HG03103 (cell line): Measurements from ENCODE around the gene TMEM141.
"Not testable (repeated sequence)": the region's sequence is repeated elsewhere in the genome, so short reads cannot be mapped to it uniquely, and the experiment has no call there.

Experiments
- ATAC-seq: cut with Tn5 transposase; IDR thresholded peaks from one replicate; pipeline ENCODE4 v1.9.1; 2021; ENCODE audit warnings: low read depth; ENCODE audit not compliant: unreplicated experiment

The TMEM141 gene

DNA sequence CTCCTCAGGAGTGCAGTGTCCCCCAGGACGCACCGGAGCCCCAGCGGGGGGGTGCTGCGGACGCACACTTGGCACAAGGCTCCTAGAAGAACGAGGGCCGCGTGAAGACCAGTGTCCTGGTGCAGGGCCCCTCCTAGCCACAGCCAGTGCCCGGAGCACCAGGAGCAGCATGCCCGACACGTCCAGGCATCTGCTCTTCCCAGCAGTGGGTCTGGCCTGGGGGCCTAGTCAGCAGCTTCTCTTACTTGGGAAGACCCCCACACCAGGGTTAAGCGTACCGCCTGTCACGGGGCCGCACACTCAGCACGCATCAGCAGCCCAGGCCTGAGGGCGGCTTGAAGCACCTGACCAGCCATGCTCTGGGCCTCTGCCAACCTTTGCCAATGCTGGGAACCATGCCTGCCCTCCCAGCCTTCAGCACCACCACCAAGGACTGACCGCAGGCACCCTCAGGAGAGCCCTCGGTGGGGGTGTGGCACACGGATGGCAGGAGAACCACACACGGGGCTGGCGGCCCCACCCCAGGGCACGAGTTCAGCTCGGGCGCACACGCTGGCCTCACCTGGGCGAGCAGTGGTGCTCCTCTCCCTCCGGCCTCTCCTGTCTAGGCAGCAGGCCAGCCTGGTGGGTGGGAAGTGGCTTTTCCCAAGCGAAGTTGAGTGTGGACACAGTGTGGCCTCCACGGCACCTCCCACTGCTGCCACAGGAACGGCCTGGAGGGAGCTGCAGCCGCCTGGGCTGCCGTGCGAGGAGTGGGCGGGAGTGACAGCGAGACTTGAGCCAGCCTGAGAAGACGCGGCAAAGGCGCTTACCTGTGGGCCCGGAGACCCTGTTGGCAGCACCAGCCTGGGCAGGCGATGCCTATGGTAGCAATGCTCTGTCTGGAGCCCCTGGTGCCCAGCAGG, 39.1 kb downstream of the TMEM141 start:
- no peak for ATAC-seq

DNA sequence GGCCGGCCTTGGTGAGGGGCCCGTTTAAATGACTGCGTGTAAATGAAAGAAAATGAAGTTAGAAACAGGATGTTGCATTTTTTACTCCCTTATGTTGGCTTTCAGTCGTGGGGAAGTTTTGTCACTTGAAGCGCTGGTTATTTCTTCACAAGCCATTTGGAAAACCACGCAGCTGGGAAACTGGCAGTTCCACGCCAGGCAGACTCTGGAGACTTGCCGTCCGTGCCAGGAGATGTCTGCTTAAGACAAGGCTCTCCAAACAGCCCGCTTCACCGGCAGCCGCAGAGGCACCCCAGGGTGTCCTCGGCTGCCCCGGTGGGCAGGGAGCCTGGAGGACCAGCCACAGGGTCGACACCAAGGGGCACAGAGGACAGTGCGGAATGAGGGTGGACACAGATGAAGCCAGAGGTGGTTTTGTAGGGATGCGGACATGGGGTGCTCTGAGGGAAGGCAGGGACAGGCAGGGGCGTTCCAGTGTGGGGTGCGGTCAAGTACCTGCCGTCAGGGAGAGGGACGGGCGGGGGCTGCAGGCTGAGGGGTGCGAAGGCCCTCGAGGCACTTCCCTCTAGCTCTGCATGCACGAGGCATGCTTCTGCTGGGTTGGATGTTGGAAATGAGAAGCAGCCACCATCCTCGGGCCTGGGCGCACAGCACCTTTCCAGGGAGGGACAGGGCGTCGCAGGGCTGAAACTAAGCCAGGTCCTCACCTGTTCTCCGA, 40.0 kb downstream of the TMEM141 start:
- no peak for ATAC-seq

- no peak for ATAC-seq
Observed at GRCh38 chr9:136831720-136832104, 40.6 kb downstream of the TMEM141 start.

DNA sequence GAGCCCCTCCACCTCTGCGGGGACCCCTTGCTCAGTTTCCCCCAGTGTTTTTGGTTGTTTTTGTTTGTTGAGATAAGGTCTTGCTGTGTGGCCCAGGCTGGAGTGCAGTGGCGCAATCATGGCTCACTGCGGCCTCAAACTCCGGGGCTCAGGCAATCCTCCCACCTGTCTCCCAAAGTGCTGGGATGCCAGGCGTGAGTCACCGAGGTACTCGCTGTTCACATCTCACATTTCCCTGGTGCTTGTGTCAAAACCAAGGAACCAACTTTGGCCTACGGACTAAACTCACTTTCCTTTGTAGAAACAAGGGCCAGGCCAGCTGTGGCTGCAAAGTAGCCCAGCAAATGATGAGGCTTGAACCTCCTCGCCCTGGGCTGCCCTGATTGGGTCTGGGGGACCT, 41.4 kb downstream of the TMEM141 start:
- ATAC-seq = no peak

- ATAC-seq = not testable (repeated sequence)
Observed at GRCh38 chr9:136833381-136834048, 42.4 kb downstream of the TMEM141 start.

- no peak for ATAC-seq
Observed at GRCh38 chr9:136835162-136835931, 44.2 kb downstream of the TMEM141 start.

GRCh38 chr9:136835932-136836904, 45.1 kb downstream of the TMEM141 start:
- ATAC-seq = no peak

GRCh38 chr9:136837146-136837855, 46.2 kb downstream of the TMEM141 start:
- no peak for ATAC-seq

GRCh38 chr9:136837856-136838277, 46.7 kb downstream of the TMEM141 start:
- ATAC-seq = not testable (repeated sequence)

GRCh38 chr9:136838314-136839228, 47.4 kb downstream of the TMEM141 start:
- no peak for ATAC-seq

- ATAC-seq = no peak
Observed at GRCh38 chr9:136839229-136840139, 48.3 kb downstream of the TMEM141 start.

GRCh38 chr9:136840140-136840876, 49.2 kb downstream of the TMEM141 start:
- ATAC-seq = no peak

DNA sequence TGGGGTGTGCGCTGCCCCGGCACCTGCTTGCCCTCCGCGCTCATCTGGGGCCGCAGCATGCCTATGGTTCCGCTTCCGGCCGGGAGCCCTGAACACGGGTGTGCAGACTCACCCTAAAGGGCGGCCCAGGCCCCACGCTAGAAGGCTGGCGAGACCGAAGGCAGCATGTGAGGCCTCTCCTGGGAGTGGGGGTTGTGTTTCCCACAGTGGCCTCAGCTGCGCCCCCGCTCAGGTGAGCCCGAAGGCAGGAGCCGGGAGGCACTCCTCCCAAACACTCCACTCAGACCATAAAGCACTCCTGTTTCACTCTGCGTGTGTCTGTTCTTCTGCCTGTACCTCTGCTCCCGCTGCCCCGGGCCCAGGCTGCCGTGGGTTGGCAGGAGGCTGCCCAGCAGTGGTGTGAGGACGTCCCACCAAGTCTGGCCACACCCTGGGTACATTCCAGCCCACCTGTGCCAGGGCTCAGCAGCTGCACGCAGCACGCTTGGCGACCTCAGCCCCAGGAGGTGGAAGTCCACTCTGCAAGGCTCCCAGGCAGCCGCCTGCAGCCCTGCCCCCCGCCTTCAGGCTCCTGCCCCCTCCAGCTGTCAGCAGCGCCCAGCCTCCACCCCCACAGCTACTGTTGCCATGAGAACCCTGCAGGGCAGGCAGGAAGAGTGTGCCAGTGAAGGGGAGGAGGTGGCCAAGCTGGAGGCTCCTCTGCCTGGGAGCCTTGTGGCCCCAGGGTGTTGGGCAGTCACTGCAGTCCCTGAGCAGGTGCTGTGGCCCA, 49.9 kb downstream of the TMEM141 start:
- ATAC-seq = no peak

GRCh38 chr9:136841646-136842379, 50.7 kb downstream of the TMEM141 start:
- ATAC-seq = not testable (repeated sequence)
